Thyroid gland (tissue), 4 donors: ENCODE data around the gene VPS45. TPM values are rescaled to one million over a fixed set of nuclear protein-coding genes. Genes with fewer than 3 reads are reported as not detected.
A peak's percentile ranks its signal among the peaks of the same experiment; 100 is the strongest.
"Not testable (repeated sequence)": the region's sequence is repeated elsewhere in the genome, so short reads cannot be mapped to it uniquely, and the experiment has no call there.

ENCODE experiments used
- DNase-seq, 2 donors: peaks; one replicate each; pipeline ENCODE4 v3.0.0-alpha.2; 2019
- H3K27ac ChIP-seq, 3 donors: fragments of 200-600 bp; sonication (generic); 1 replicate in 2 of 3; 2 replicates in 1 of 3; pipeline ENCODE4 v1.5.1; 2016 to 2019; ENCODE audit warnings: mild to moderate bottlenecking in 1 of 3, moderate library complexity in 1 of 3
- H3K27me3 ChIP-seq: fragments of 200-600 bp; sonication (generic); one replicate; pipeline ENCODE4 v1.5.1; 2019
- H3K36me3 ChIP-seq, 2 donors: fragments of 200-600 bp; sonication (generic); one replicate each; pipeline ENCODE4 v1.5.1; 2016 to 2019
- H3K4me1 ChIP-seq, 2 donors: fragments of 200-600 bp; sonication (generic); one replicate each; pipeline ENCODE4 v1.5.1; 2017 to 2019
- H3K4me3 ChIP-seq, 3 donors: fragments of 200-600 bp; sonication (generic); replicated peaks in 1 of 3; 1 replicate in 2 of 3; 2 replicates in 1 of 3; pipeline ENCODE4 v1.5.1; 2016; ENCODE audit warnings: mild to moderate bottlenecking in 1 of 3
- H3K9me3 ChIP-seq: fragments of 200-600 bp; sonication (generic); one replicate; pipeline ENCODE4 v1.5.1; 2017
- POLR2A ChIP-seq, 2 donors: fragments of 450-650 bp; IDR thresholded peaks; one replicate each; pipeline ENCODE4 v1.6.1; 2017; ENCODE audit warnings: antibody characterized with exemption in 2 of 2, mild to moderate bottlenecking in 2 of 2, moderate library complexity in 1 of 2
- WGBS, 2 donors: methylation state at CpG; one replicate each; pipeline ENCODE4 v1.1.5; 2017; 5-methylcytosine and 5-hydroxymethylcytosine counted together
- intact Hi-C: fragments of 100-400 bp; cut with DNase I; formaldehyde crosslinking; loops from one replicate; pipeline ENCODE4 v1.15.1; 2023
- total RNA-seq, 4 donors: library from RNA; depleted of rRNA; stranded (reverse); fragments of >200 nt; gene quantifications; one replicate each; pipeline ENCODE4 v1.2.3, GENCODE V29; 2016
- TF ChIP-seq, protein P1 (sequence below), 6 experiments: fragments of 200-600 bp in 3 of 6; fragments of 450-650 bp in 3 of 6; sonication (generic) in 3 of 6; IDR thresholded peaks; one replicate each; pipeline ENCODE4 v1.5.1; 2016 to 2019; ENCODE audit warnings: antibody characterized with exemption in 6 of 6, mild to moderate bottlenecking in 2 of 6, inconsistent platforms in 1 of 6, moderate library complexity in 1 of 6

VPS45 gene
- total RNA-seq, 4 donors from 2014 or later, result 50.3 to 64.3 (median 57.1) TPM

DNA sequence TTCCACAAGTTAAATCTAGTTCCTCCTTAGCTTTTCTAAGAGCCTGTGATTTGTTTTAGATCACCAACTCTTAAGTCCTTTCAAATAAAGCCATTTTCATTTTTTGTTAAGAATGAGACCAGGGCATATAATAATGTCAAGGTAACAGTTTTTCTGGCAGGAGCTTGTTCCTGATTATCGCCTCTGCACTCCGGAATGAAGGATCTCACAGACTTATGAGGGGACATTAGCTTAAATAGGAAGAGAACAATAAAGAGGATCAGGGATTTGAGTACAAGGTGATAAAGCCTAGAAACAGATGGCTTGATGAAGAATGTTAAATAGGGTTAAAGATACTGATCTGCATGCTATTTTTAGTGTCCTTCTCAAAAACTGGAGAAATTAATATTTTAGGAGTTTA lies 43.4 kb upstream of the VPS45 start:
- WGBS, 2 donors, result 92% methylated on average over 2 of the region's 2 CpGs
- H3K9me3 ChIP-seq, result no peaks in the 10 kb centered on the region
- H3K27ac ChIP-seq, result no peak overlapping the region
- intact Hi-C loops, result no loop called here
- no peak overlapping the region for H3K4me3 ChIP-seq
- H3K36me3 ChIP-seq, result no peaks in the 10 kb centered on the region
- no peak for TF ChIP-seq POLR2A (IDR thresholded peaks at IDR 0.05)
- TF ChIP-seq, protein P1, sequence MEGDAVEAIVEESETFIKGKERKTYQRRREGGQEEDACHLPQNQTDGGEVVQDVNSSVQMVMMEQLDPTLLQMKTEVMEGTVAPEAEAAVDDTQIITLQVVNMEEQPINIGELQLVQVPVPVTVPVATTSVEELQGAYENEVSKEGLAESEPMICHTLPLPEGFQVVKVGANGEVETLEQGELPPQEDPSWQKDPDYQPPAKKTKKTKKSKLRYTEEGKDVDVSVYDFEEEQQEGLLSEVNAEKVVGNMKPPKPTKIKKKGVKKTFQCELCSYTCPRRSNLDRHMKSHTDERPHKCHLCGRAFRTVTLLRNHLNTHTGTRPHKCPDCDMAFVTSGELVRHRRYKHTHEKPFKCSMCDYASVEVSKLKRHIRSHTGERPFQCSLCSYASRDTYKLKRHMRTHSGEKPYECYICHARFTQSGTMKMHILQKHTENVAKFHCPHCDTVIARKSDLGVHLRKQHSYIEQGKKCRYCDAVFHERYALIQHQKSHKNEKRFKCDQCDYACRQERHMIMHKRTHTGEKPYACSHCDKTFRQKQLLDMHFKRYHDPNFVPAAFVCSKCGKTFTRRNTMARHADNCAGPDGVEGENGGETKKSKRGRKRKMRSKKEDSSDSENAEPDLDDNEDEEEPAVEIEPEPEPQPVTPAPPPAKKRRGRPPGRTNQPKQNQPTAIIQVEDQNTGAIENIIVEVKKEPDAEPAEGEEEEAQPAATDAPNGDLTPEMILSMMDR (IDR thresholded peaks at IDR 0.05), result no peak
- no peak for DNase-seq
- H3K4me1 ChIP-seq, result no peaks in the 10 kb centered on the region
- no peaks in the 10 kb centered on the region for H3K27me3 ChIP-seq

GRCh38 chr1:150028322-150028721 lies 39.3 kb upstream of the VPS45 start:
- no peak for DNase-seq
- 98 to 100% methylated on average over 1 of the region's 1 CpG for WGBS, 2 donors

DNA sequence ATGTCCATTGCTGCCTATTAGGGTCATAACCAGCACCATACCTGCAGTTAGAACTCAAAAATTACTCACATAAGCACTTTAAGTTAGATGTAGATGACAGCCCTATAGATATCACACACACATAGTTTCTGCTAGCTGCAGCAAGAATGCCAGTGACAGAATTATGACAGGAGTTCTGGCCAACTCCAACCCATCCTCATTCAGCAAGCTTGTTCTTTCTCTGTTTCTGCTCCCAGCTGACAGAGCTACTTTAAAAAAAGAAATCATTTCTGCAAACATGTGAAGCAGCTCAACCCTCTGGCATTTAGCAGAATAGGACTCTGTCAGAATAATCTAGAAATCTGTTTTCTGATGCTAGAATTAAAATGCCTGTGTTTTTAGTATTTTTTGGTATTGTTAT lies 33.2 kb upstream of the VPS45 start:
- no peaks in the 10 kb centered on the region for H3K4me1 ChIP-seq
- DNase-seq, result no peak
- no peak overlapping the region for H3K27ac ChIP-seq
- intact Hi-C loops, result no loop called here
- H3K9me3 ChIP-seq, result no peaks in the 10 kb centered on the region
- no peaks in the 10 kb centered on the region for H3K27me3 ChIP-seq
- no peaks in the 10 kb centered on the region for H3K36me3 ChIP-seq
- H3K4me3 ChIP-seq, result no peak overlapping the region
- TF ChIP-seq, protein P1 (IDR thresholded peaks at IDR 0.05), result no peak
- TF ChIP-seq POLR2A (IDR thresholded peaks at IDR 0.05), result no peak

More at GRCh38 chr1:150028322-150028721, 39.3 kb upstream of the VPS45 start:
- no peak overlapping the region for H3K27ac ChIP-seq
- intact Hi-C loops, result no loop called here
- H3K4me1 ChIP-seq, result no peaks in the 10 kb centered on the region
- no peak overlapping the region for H3K4me3 ChIP-seq
- H3K9me3 ChIP-seq, result no peaks in the 10 kb centered on the region
- no peaks in the 10 kb centered on the region for H3K27me3 ChIP-seq
- TF ChIP-seq, protein P1 (IDR thresholded peaks at IDR 0.05), result no peak
- TF ChIP-seq POLR2A (IDR thresholded peaks at IDR 0.05), result no peak
- no peaks in the 10 kb centered on the region for H3K36me3 ChIP-seq

- H3K9me3 ChIP-seq, result no peaks in the 10 kb centered on the region
- no peaks in the 10 kb centered on the region for H3K36me3 ChIP-seq
- TF ChIP-seq POLR2A (IDR thresholded peaks at IDR 0.05), result no peak
- TF ChIP-seq, protein P1 (IDR thresholded peaks at IDR 0.05), result no peak
- H3K27ac ChIP-seq, result no peak overlapping the region
- 91 to 92% methylated on average over 2 of the region's 2 CpGs for WGBS, 2 donors
- H3K4me3 ChIP-seq, result no peak overlapping the region
- H3K4me1 ChIP-seq, result no peaks in the 10 kb centered on the region
- no peaks in the 10 kb centered on the region for H3K27me3 ChIP-seq
- intact Hi-C loops, result loop anchor here (5.0 kb wide), 1 partner anchor 88 kb away; no protein-coding TSS in a partner anchor
- DNase-seq, result no peak
Observed at GRCh38 chr1:150049926-150050325, 17.6 kb upstream of the VPS45 start.

DNA sequence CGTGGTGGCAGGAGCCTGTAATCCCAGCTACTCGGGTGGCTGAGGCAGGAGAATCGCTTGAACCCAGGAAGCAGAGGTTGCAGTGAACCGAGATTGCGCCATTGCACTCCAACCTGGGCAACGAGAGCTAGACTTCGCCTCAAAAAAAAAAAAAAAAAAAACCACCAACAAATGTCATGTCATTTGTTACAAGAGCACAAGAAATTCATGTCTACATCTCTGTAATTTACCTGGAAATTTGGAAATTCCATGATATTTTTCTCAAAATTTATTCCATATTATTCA lies 16.5 kb upstream of the VPS45 start:
- DNase-seq, result peak in 1 of 2 donors; percentile 2
- no peak overlapping the region for H3K27ac ChIP-seq
- no peaks in the 10 kb centered on the region for H3K4me1 ChIP-seq
- intact Hi-C loops, result loop anchor here (5.0 kb wide), 1 partner anchor 89 kb away; no protein-coding TSS in a partner anchor
- no peaks in the 10 kb centered on the region for H3K9me3 ChIP-seq
- TF ChIP-seq, protein P1 (IDR thresholded peaks at IDR 0.05), result no peak
- TF ChIP-seq POLR2A (IDR thresholded peaks at IDR 0.05), result no peak
- no peak overlapping the region for H3K4me3 ChIP-seq
- H3K27me3 ChIP-seq, result no peaks in the 10 kb centered on the region
- H3K36me3 ChIP-seq, result no peaks in the 10 kb centered on the region
- 38 to 53% methylated on average over 7 of the region's 7 CpGs for WGBS, 2 donors

DNA sequence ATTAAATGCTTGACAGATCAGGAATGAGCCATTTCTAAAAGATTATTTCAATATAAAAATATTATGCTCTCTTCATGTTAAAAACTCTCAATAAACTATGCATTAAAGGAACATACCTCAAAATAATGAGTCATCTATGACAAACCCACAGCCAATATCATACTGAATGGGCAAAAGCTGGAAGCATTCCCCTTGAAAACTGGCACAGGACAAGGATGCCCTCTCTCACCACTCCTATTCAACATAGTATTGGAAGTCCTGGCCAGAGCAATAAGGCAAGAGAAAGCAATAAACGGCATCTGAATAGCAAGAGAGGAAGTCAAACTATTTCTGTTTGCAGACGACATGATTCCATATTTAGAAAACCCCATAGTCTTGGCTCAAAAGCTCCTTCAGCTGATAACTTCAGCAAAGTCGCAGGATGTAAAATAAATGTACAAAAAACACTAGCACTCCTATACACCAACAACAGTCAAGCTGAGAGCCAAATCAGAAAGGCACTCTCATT lies 15.6 kb upstream of the VPS45 start:
- H3K36me3 ChIP-seq, H3K9me3 ChIP-seq, H3K27ac ChIP-seq, H3K27me3 ChIP-seq, H3K4me3 ChIP-seq, H3K4me1 ChIP-seq, DNase-seq: not testable (repeated sequence)
- 32 to 52% methylated on average over 3 of the region's 3 CpGs for WGBS, 2 donors
- intact Hi-C loops, result loop anchor here (5.0 kb wide), 1 partner anchor 90 kb away; no protein-coding TSS in a partner anchor
